ENCODE data around the gene NRAP. TPM values are rescaled to one million over a fixed set of nuclear protein-coding genes. Genes with fewer than 3 reads are reported as not detected.
A peak's percentile ranks its signal among the peaks of the same experiment; 100 is the strongest.

The NRAP gene
- total and polyA plus RNA-seq, 2 of the 8 experiments (the other 6 are each of a cell fraction or from before 2014, with no cell fraction given): not detected

DNA sequence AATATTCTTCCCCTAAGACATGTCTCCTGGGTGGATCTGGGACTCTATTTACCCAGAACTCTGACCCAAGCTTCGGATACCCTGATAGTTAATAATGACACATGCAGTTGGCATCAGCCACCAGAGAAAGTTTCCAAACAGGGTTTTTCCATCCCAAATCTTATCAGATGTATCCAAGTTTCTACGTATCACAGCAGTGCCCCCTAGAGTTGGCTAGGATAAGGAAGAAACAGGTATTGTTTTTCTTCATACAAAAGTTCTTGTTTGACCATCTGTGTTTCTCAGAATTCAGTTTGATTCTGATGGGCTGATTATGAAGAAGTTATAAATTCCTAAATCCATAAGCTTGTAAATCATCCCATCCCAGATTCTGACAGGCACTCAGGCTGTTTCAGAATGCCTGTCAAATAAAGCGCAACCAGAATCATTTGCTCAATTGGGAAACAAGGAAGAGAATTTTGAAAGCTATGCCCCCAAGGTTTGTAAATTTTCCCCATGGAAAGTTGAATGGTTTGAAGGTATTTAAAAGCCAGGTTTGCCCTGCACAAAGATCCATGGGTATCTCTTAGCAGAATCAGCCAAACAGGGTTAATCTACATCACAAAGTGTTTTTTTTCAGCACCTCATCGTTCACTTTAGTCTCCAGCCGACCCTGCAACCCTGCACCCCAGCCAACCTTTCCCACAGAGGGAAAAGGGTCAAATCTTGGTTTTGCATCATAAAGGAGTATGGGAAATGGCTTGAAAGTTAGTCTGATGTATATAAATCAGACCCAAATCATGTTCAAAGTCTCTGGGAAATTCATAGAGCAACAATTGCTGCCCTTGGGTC, 47.4 kb downstream of the NRAP start (continued):
- TF ChIP-seq RAD21 (IDR thresholded peaks at IDR 0.05 in 1 of 2, conservative IDR thresholded peaks at IDR 0.05 in 1 of 2; ENCODE audit: low read depth in 2 of 2, low read length in 2 of 2): peak; percentile 58 to 59
